ENCODE data around the gene KCNMA1.
A peak's percentile ranks its signal among the peaks of the same experiment; 100 is the strongest.
"Not testable (repeated sequence)": the region's sequence is repeated elsewhere in the genome, so short reads cannot be mapped to it uniquely, and the experiment has no call there.

Gene KCNMA1

GRCh38 chr10:77580482-77580881 is 57.1 kb downstream of the KCNMA1 start:
- DNase-seq: no peak

GRCh38 chr10:77578583-77579227 is 58.9 kb downstream of the KCNMA1 start:
- DNase-seq: no peak

DNA sequence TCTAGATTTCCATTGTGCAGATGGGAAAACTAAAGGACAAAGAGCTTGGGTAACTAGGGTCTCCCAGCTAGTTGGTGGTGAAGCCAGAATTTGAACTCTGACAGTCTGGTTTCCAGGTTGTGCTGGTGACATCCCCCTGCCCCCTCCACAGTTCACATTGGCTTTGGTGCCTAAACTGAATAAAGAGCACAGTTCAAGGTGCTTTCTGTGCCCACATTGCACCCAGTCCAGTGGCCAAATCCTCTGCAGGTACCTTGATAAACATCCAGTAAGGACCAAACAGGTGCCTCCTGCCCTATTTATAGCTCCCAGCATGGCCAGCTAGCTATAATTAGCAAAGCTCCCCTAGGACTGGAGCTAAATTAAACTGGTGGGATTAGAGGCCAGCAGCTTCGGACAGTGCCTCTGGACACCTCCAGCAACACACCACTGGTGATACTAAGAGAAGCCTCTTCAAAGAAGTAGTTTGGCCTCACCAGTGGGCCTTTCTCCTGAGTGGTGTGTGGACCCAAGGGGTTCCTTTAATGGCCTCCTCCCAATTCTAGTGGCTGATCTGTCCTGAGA is 59.9 kb downstream of the KCNMA1 start:
- no peak for DNase-seq

DNA sequence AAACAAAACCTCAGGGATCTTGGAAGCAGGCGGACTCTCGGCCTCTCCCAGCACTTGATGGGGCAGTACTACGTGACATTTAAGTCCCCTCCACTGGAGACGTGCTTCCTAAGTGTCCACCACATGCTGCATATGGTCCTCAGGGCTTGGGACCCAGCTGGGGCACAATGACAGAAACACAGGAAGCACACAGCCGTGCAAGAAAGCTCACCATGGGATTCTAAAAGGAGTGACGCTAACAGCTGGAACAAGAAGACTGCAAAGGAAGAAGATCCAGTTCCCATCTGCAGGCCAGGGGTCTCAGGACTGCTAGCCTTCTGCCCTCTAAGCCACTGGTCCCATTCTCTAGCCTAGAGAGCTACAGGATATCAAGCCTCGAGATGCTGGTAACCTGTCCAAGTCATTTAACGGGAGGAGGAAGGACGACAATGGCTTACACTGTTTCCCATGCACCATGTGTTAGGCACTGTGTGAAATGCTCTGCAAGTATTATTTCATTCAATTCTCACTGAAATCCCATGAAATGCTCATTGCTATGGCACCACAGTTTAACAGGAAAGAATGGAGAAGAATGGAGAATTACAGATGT is 61.1 kb downstream of the KCNMA1 start:
- DNase-seq: no peak

GRCh38 chr10:77576007-77576367 is 61.6 kb downstream of the KCNMA1 start:
- no peak for DNase-seq

- DNase-seq: no peak
Measured at GRCh38 chr10:77575271-77576006, 62.2 kb downstream of the KCNMA1 start.

GRCh38 chr10:77574438-77574837 is 63.2 kb downstream of the KCNMA1 start:
- no peak for DNase-seq

DNA sequence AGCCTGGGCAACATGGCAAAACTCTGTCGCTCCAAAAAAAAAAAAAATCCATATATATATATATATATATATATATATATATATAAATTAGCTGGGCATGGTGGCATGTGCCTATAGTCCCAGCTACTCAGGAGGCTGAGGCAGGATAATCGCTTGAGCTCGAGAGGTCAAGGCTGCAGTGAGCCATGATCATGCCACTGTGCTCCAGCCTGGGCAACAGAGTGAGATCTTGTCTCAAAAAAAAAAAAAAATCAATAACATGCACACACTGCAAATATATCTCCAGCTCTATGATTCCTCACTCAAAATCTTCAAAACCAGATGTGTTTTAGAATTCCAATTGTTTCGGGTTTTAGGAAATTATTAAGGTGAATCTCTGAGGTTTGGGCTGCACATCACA is 65.1 kb downstream of the KCNMA1 start:
- not testable (repeated sequence) for DNase-seq

GRCh38 chr10:77571490-77571889 is 66.1 kb downstream of the KCNMA1 start:
- DNase-seq: peak; percentile 84

DNA sequence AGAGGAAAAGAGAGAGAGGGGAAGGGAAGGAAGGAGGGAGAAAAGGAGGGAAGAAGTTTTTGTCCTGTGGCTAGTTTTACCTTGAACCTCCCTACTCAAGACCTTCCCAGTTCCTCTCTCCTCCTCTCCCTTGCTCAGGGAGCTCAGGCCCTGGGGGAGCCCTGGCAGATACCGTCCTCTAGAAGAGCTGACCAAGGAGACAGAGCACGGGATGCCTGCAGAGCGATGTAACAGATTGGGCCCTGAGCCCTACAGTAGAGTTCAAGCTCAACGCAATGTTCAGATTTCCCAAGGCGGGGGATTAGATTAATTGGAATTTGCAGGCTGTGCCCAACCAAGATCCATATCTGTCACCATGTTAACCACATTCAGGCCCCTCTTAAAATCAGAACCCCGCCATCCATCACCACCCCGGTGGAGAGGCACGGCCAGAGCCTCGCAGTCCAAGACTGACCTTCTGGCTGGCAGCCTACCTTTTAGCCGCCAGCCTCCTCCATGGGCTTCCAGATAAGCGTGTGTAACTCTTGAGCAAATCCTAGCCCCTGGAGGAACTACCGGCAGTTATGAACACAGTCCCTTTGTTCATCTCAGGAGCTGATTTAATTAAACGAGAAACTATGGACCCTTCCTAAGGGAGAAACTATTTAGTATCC is 70.6 kb downstream of the KCNMA1 start:
- no peak for DNase-seq

DNA sequence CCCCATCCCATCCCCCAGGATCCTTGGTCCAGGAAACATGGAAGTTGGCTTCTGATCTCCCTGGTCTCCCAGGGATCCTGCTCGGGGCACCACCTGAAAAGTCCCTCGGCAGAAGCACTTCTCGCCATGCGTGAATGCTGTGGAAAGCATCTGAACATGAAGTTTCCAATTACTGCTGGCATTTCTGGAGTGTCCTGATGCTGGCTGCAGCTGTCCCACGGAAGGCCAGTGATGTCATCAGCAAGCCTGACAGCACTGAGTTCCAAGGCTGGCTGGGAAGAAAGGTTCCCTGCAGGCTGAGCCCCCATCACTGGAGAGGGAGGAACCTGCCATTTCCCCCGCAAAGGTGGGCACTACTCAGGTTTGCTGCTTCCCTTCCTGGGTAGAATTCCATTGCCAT is 71.4 kb downstream of the KCNMA1 start:
- DNase-seq: no peak

- DNase-seq: no peak
Measured at GRCh38 chr10:77565590-77566023, 72.0 kb downstream of the KCNMA1 start.

GRCh38 chr10:77564731-77565589 is 72.6 kb downstream of the KCNMA1 start:
- DNase-seq: no peak

DNA sequence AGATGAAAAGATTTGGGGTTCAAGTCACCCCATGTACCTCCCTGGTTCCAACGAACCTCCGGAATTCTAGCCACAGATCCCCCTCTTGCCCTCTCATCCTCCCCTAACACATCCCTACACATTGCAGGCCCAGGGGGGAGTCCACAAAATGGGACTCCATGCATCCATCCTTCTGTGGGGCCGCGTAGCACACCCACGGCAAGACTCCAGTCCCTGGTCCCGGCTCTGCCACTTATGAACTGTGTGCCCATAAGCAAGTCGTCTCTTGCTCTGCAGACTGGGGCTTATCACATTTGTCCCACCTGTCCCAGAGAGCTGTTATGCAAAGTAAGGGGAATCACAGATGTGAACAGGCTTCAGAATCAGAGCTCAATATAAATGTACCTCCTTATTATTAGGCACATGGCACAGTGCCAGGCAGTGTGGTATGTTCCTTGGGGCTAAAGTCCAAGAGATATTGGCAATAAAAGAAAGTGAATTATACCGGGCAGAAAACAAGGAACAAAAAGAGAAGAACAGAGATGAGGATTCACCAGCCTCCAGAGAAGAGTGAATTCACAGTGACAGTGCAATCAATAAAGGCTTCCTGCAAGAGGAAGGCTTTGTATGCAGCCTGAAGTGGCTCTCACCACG is 73.9 kb downstream of the KCNMA1 start:
- no peak for DNase-seq

GRCh38 chr10:77562742-77563141 is 74.9 kb downstream of the KCNMA1 start:
- DNase-seq: no peak

DNA sequence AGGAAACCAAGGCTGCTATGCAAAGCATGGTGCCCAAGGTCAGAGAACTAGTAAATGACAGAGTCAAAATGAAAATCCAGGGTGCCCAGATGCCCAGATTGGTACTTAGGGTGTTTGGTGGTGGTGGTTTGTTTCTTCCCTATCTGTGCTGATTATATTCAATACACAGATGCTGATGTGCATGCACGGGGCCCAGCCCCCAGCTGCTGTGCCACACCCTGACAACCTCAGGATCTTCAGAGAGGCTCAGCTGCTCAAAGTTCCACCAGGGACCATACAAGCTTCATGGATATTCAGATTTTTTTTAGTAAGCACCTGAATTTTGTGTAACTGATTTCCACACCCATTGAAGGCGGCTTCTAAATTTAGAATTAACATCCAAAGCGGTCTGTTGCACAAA is 75.6 kb downstream of the KCNMA1 start:
- no peak for DNase-seq

DNA sequence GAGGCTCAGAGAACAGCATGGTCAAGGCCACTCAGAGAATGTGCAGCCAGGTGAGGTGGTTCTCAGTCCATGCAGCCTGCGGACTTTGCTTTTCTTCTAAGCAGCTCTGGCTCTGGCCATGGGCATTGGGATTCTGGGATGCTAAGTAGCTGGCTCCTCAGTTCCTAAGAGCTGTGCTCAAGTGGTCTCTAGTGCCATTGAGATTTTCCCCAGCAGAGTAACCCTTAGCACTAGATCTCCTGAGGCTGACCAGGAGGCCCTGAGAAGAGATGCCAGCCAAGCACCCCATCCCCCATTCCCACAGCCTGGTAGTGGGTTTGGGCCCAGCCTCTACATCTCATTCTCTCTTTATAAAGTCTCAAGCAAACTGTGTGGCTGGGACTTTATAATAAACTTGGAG is 77.1 kb downstream of the KCNMA1 start:
- DNase-seq: no peak

- no peak for DNase-seq
Measured at GRCh38 chr10:77560052-77560451, 77.6 kb downstream of the KCNMA1 start.

DNA sequence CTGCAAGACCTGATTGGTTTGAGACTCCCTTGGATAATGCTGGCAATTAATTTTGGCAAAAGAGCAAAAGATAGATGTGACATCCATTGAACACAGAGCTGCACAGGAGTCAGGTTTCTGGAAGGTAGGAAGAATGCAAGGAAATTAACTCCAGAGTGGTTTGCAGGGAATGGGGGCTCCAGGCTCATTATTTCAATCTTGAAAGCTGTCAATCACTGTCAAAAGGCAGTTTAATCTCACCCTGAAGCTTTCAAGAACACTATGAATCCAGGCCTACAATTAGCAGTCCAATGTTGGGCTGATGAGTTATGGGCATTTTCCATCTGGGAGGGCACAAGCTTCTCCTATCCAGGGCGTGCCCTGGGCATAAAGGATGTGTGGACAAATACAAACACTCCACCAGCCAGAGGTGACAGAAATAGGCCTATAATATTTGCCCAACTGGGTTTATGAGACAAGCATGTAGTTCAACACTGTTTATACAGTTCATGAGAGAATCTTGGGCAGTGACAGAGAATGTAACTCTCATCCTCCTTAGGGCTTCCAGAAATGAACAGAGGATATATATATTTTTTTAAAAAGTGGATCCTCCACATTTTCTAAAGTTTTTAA is 80.5 kb downstream of the KCNMA1 start:
- DNase-seq: no peak

DNA sequence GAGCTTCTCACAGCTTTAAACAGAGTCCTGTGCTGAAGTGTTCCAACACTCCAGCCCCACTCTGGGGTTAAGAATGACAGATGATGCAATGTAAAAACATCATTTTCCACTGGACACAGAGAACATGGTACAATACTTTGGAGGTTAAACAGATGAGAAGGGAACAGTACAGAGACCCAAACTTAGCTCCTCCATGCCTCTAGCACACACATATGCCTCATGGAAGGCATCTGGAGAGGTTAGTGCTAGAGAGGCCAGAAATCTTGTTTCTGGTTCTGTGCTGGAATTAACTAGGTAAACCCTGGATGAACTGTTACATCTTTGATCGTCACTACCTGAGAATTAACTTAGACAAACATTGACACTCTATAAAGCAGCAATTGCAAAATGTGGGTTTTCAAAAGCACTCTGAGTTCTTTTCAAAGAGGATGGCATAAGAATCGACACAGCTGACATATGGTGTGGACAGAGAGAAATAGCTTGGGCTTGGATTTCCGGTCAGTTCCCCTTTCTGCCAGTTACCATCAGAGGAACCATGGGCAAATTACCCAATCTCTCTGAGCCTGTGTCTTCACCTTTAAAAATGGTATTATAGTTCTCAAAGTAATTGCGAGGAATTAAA is 81.9 kb downstream of the KCNMA1 start:
- no peak for DNase-seq

DNA sequence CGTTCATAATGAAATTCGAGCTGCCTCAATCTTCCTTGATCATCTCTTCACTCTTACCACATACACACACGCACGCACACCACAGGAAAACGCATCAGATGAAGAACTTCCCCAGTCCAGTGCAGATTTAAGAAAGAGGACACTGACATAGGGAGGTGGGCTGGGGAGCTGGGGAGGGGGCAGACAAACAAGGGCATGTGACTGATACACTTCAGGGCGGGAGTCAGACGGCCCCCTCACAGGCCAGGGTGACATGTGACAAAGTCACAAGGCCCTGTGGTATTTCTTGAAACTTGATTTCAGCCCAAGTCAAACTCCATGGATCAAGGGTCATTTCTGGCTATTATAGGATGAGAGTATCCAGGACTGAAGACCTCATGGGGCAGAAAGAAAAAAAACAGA is 82.6 kb downstream of the KCNMA1 start:
- no peak for DNase-seq

Measured in NCI-H1092 (cell line).